ENCODE data around the gene FBLL1. TPM values are rescaled to one million over a fixed set of nuclear protein-coding genes. Genes with fewer than 3 reads are reported as not detected.
A peak's percentile ranks its signal among the peaks of the same experiment; 100 is the strongest.

FBLL1 gene
- under 1 TPM in 1 of 2 experiments, not detected in 1; 0.19 TPM for total RNA-seq

GRCh38 chr5:168528521-168529373, at the start of gene FBLL1:
Gene FBLL1, plus strand, starts transcription at chr5:168529305. Its CDS starts 200 bp downstream, at chr5:168529505.
- H3K27ac Mint-ChIP-seq, result no peak within 1 kb of the TSS
- H3K9me3 Mint-ChIP-seq, result peaks cover 2% of the 10 kb centered on the region
- peaks cover 4% of the 10 kb centered on the region for H3K36me3 Mint-ChIP-seq
- peaks cover 53% of the 10 kb centered on the region for H3K27me3 Mint-ChIP-seq
- H3K4me3 Mint-ChIP-seq, result peak within 1 kb of the TSS; percentile 72
- peaks cover 3% of the 10 kb centered on the region for H3K4me1 Mint-ChIP-seq
- DNase-seq, result peak; percentile 36

GRCh38 chr5:168480601-168481000, 48.5 kb upstream of the FBLL1 start:
- Mint-ChIP-seq H3K9me3 (no peaks in the 10 kb centered on the region), H3K27ac (no peak overlapping the region), H3K36me3 (no peaks in the 10 kb centered on the region), H3K4me3 (no peak overlapping the region), H3K27me3 (peaks cover 22% of the 10 kb centered on the region), H3K4me1 (peaks cover 6% of the 10 kb centered on the region)
- no peak for DNase-seq

GRCh38 chr5:168481330-168481788, 47.7 kb upstream of the FBLL1 start:
- Mint-ChIP-seq H3K27ac (no peak overlapping the region), H3K9me3 (no peaks in the 10 kb centered on the region), H3K36me3 (peaks cover 1% of the 10 kb centered on the region), H3K4me1 (peaks cover 11% of the 10 kb centered on the region), H3K27me3 (peaks cover 22% of the 10 kb centered on the region), H3K4me3 (no peak overlapping the region)
- no peak for DNase-seq

GRCh38 chr5:168482361-168482760, 46.7 kb upstream of the FBLL1 start:
- no peaks in the 10 kb centered on the region for H3K9me3 Mint-ChIP-seq
- peaks cover 22% of the 10 kb centered on the region for H3K27me3 Mint-ChIP-seq
- DNase-seq, result no peak
- H3K27ac Mint-ChIP-seq, result no peak overlapping the region
- H3K36me3 Mint-ChIP-seq, result peaks cover 4% of the 10 kb centered on the region
- no peak overlapping the region for H3K4me3 Mint-ChIP-seq
- H3K4me1 Mint-ChIP-seq, result peaks cover 12% of the 10 kb centered on the region

- Mint-ChIP-seq H3K9me3 (no peaks in the 10 kb centered on the region), H3K4me3 (peak within 1 kb of the TSS; percentile 99), H3K27ac (peak within 1 kb of the TSS; percentile 96), H3K36me3 (peaks cover 25% of the 10 kb centered on the region), H3K27me3 (peaks cover 6% of the 10 kb centered on the region), H3K4me1 (peaks cover 21% of the 10 kb centered on the region)
- DNase-seq, result peak; percentile 90
These were observed 42.8 kb upstream of the FBLL1 start, which contains the start of gene RARS1 for GRCh38 chr5:168486136-168486879. Gene RARS1, plus strand, starts transcription at chr5:168486471. Its CDS starts 28 bp downstream, at chr5:168486499.

- H3K4me1 Mint-ChIP-seq, result peaks cover 24% of the 10 kb centered on the region
- no peak for DNase-seq
- H3K27ac Mint-ChIP-seq, result no peak overlapping the region
- no peaks in the 10 kb centered on the region for H3K27me3 Mint-ChIP-seq
- no peak overlapping the region for H3K4me3 Mint-ChIP-seq
- peaks cover 35% of the 10 kb centered on the region for H3K36me3 Mint-ChIP-seq
- H3K9me3 Mint-ChIP-seq, result no peaks in the 10 kb centered on the region
These were observed 40.0 kb upstream of the FBLL1 start for GRCh38 chr5:168489059-168489458.

- Mint-ChIP-seq H3K36me3 (peaks cover 40% of the 10 kb centered on the region), H3K9me3 (no peaks in the 10 kb centered on the region), H3K27me3 (no peaks in the 10 kb centered on the region), H3K4me3 (no peak overlapping the region), H3K27ac (no peak overlapping the region), H3K4me1 (peaks cover 8% of the 10 kb centered on the region)
- DNase-seq, result no peak
These were observed 35.0 kb upstream of the FBLL1 start for GRCh38 chr5:168494057-168494555.

- Mint-ChIP-seq H3K27ac (no peak overlapping the region), H3K4me3 (no peak overlapping the region)
These were observed 26.4 kb upstream of the FBLL1 start for GRCh38 chr5:168502563-168503237.

GRCh38 chr5:168513861-168514428, 15.2 kb upstream of the FBLL1 start:
- Mint-ChIP-seq H3K36me3 (peaks cover 75% of the 10 kb centered on the region), H3K27ac (no peak overlapping the region), H3K4me3 (no peak overlapping the region), H3K27me3 (no peaks in the 10 kb centered on the region), H3K4me1 (peaks cover 2% of the 10 kb centered on the region), H3K9me3 (peaks cover 11% of the 10 kb centered on the region)
- no peak for DNase-seq

More at GRCh38 chr5:168502563-168503237, 26.4 kb upstream of the FBLL1 start:
- Mint-ChIP-seq H3K9me3 (no peaks in the 10 kb centered on the region), H3K36me3 (peaks cover 33% of the 10 kb centered on the region), H3K4me1 (no peaks in the 10 kb centered on the region), H3K27me3 (no peaks in the 10 kb centered on the region)
- no peak for DNase-seq

- peaks cover 7% of the 10 kb centered on the region for H3K36me3 Mint-ChIP-seq
- no peak for DNase-seq
- H3K9me3 Mint-ChIP-seq, result peaks cover 2% of the 10 kb centered on the region
- peaks cover 3% of the 10 kb centered on the region for H3K4me1 Mint-ChIP-seq
- no peak overlapping the region for H3K27ac Mint-ChIP-seq
- H3K27me3 Mint-ChIP-seq, result peaks cover 27% of the 10 kb centered on the region
- no peak overlapping the region for H3K4me3 Mint-ChIP-seq
These were observed 3.2 kb upstream of the FBLL1 start for GRCh38 chr5:168525856-168526255.

- Mint-ChIP-seq H3K4me3 (no peak overlapping the region), H3K4me1 (peaks cover 3% of the 10 kb centered on the region), H3K27me3 (peaks cover 44% of the 10 kb centered on the region), H3K9me3 (peaks cover 2% of the 10 kb centered on the region), H3K36me3 (peaks cover 7% of the 10 kb centered on the region), H3K27ac (no peak overlapping the region)
- DNase-seq, result no peak
These were observed 1.3 kb upstream of the FBLL1 start for GRCh38 chr5:168527756-168528295.

GRCh38 chr5:168529374-168530234, 499 bp downstream of the FBLL1 start:
- Mint-ChIP-seq H3K36me3 (peaks cover 2% of the 10 kb centered on the region), H3K27ac (no peak overlapping the region), H3K9me3 (peaks cover 2% of the 10 kb centered on the region), H3K27me3 (peaks cover 56% of the 10 kb centered on the region), H3K4me3 (peak overlapping the region; percentile 53), H3K4me1 (peaks cover 3% of the 10 kb centered on the region)
- no peak for DNase-seq

GRCh38 chr5:168530621-168531150, 1.6 kb downstream of the FBLL1 start:
- H3K4me3 Mint-ChIP-seq, result peak overlapping the region; percentile 10
- H3K27me3 Mint-ChIP-seq, result peaks cover 61% of the 10 kb centered on the region
- no peak for DNase-seq
- H3K9me3 Mint-ChIP-seq, result peaks cover 2% of the 10 kb centered on the region
- no peak overlapping the region for H3K27ac Mint-ChIP-seq
- peaks cover 2% of the 10 kb centered on the region for H3K36me3 Mint-ChIP-seq
- peaks cover 3% of the 10 kb centered on the region for H3K4me1 Mint-ChIP-seq

Data from activated naive CD8-positive, alpha-beta T cell treated with anti-CD3 and anti-CD28 coated beads for 36 hours (primary cell).